ENCODE data around the gene HOXD8. TPM values are rescaled to one million over a fixed set of nuclear protein-coding genes. Genes with fewer than 3 reads are reported as not detected.
A peak's percentile ranks its signal among the peaks of the same experiment; 100 is the strongest.

HOXD8 gene
- total RNA-seq, 2 donors from 2014 or later, result not detected

DNA sequence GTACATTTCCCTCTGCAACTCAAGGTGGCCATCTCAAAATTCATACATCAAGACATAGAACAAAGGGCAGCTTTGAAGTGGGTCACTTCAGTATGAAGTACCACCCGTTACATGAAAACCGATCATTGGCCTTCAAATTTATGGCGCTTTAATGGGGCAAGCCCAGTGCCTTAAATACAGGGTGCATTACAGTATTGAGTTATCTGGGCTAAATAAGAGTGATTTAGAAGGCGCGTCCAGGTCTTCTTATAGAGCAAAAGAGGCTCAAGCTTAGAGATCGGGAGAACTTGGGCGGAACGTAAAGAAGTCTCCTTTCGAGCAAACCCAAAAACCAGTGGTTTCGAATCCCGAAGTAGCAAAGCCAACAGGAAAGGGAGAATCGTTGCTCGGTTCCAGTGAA, 34.7 kb downstream of the HOXD8 start:
- Mint-ChIP-seq H3K9me3 (peaks cover 5 to 8% of the 10 kb centered on the region in 2 donors), H3K36me3 (peaks cover 25 to 30% of the 10 kb centered on the region in 2 donors), H3K27ac (peak overlapping the region in 1 of 2 donors; percentile 88)
- no peak for ATAC-seq
- no peak for DNase-seq (ENCODE audit: low spot score in 2 of 2)

DNA sequence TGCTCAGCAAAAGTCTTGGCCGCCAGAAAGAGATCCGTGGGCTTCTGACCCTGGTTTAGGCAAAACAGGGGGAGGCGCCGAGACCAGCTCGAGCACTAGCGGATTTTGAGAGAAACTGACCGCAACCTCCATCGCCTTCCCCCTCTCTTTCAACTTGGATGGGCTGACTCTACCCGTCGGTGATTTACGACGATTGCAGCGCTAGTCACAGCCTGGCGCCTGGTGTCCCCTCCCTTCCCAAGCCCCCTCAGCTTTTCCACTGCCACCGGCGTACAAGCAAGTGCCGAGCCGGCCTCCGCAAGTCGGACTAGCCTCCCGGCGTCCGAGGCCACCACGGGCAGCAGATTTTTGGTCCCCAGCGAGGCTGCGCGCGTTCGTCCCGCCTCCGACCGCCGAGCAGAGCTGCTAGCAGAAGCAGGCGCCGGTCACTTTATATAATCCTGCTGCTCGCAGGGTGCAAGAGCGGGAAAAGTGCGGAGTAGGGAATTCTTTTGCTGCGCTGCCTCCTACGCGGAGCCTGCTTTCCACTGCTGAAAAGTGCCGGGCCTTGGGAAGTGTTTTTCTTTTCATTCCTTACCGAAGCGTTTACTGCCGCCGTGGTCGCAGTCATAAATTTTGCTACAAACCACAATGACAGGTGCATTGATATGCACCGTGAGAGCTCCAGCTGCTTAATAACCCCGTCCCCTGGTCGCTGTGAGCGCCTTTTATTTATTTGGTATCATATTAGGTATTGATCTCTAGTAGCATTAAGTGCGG, 35.3 kb downstream of the HOXD8 start:
- no peak for DNase-seq (ENCODE audit: low spot score in 2 of 2)
- peaks cover 5 to 8% of the 10 kb centered on the region in 2 donors for H3K9me3 Mint-ChIP-seq
- peak overlapping the region in 1 of 2 donors; percentile 57 for H3K27ac Mint-ChIP-seq
- peaks cover 25 to 30% of the 10 kb centered on the region in 2 donors for H3K36me3 Mint-ChIP-seq
- ATAC-seq, result no peak

DNA sequence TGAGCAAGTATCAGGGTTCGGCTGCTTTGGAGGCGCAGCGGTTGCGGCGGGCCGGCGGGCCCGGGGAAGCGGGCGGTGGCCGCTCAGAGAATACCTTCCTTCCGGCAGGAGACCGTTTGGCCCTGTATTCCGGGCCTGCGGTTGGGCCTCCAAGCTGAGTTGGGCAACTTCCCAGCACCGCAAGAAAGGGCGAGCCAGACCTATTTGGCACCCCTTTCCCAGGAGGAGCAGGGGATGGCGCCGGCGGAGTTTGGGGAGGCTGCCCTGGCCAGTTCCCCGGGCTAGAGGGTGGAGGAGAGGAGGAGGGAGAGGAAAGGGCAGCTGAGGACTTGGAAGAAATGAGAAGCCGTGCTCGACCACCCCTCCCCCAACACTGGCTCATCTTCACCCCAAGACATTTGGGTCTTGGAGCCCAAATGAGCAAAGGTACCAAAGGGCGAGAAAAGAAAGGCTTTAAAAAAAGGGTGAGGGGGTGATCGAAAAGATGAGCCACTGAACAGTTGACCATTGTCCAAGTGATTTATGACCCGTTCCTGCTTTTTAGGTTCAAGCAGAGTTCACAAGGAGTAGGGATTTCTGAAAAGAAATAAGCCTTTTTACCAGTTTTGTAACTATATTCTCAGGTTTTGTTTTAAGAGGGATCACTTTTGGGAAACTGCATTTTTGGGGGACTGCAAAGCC, 36.0 kb downstream of the HOXD8 start:
- ATAC-seq (no peak), DNase-seq (ENCODE audit: low spot score in 2 of 2) (no peak)
- peak overlapping the region in 1 of 2 donors; percentile 57 for H3K27ac Mint-ChIP-seq
- H3K36me3 Mint-ChIP-seq, result peaks cover 25 to 30% of the 10 kb centered on the region in 2 donors
- H3K9me3 Mint-ChIP-seq, result peaks cover 5 to 8% of the 10 kb centered on the region in 2 donors

- DNase-seq (ENCODE audit: low spot score in 2 of 2) (no peak), ATAC-seq (no peak)
- Mint-ChIP-seq H3K36me3 (peaks cover 20 to 25% of the 10 kb centered on the region in 2 donors), H3K9me3 (peaks cover 5 to 8% of the 10 kb centered on the region in 2 donors), H3K27ac (no peak overlapping the region)
Measured at GRCh38 chr2:176166272-176166671, 36.8 kb downstream of the HOXD8 start.

DNA sequence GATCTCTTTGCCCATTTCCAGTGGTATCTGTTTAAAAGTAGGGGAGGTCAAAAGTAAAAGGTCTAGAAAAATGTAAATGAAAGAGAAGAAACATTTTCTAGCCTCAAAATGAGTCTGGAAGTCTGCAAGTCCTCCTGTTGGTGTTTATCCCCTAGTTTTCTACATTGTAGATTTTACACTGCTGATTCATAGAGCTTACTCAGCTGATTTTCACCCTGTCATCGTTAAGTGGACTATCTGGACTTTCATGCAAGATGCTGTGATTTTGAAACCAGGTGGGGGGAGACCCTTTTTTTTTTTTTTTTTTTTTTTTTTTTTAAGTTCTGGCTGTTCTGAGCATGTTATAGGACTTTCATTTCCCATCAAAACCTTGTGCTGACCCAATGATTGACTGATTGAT, 37.9 kb downstream of the HOXD8 start:
- no peak for DNase-seq (ENCODE audit: low spot score in 2 of 2)
- Mint-ChIP-seq H3K9me3 (peaks cover 5 to 8% of the 10 kb centered on the region in 2 donors), H3K27ac (no peak overlapping the region), H3K36me3 (peaks cover 16 to 19% of the 10 kb centered on the region in 2 donors)
- ATAC-seq, result no peak

DNA sequence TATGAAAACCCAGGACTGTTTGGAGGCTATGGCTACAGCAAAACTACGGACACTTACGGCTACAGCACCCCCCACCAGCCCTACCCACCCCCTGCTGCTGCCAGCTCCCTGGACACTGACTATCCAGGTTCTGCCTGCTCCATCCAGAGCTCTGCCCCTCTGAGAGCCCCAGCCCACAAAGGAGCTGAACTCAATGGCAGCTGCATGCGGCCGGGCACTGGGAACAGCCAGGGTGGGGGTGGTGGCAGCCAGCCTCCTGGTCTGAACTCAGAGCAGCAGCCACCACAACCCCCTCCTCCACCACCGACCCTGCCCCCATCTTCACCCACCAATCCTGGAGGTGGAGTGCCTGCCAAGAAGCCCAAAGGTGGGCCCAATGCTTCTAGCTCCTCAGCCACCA, 39.7 kb downstream of the HOXD8 start:
- Mint-ChIP-seq H3K9me3 (peaks cover 1 to 2% of the 10 kb centered on the region in 2 donors), H3K27ac (no peak overlapping the region), H3K36me3 (peaks cover 3 to 8% of the 10 kb centered on the region in 2 donors)
- ATAC-seq (no peak), DNase-seq (ENCODE audit: low spot score in 2 of 2) (no peak)

GRCh38 chr2:176169711-176170110, 40.2 kb downstream of the HOXD8 start:
- DNase-seq (ENCODE audit: low spot score in 2 of 2) (no peak), ATAC-seq (no peak)
- peaks cover 0 to 6% of the 10 kb centered on the region in 2 donors for H3K36me3 Mint-ChIP-seq
- H3K27ac Mint-ChIP-seq, result no peak overlapping the region
- no peaks in the 10 kb centered on the region for H3K9me3 Mint-ChIP-seq

GRCh38 chr2:176170602-176171305, 41.2 kb downstream of the HOXD8 start:
- no peak for ATAC-seq
- H3K36me3 Mint-ChIP-seq, result peaks cover 4 to 6% of the 10 kb centered on the region in 2 donors
- H3K9me3 Mint-ChIP-seq, result no peaks in the 10 kb centered on the region
- no peak overlapping the region for H3K27ac Mint-ChIP-seq
- DNase-seq (ENCODE audit: low spot score in 2 of 2), result no peak

- ATAC-seq (no peak), DNase-seq (ENCODE audit: low spot score in 2 of 2) (no peak)
- H3K36me3 Mint-ChIP-seq, result peaks cover 6 to 11% of the 10 kb centered on the region in 2 donors
Measured at GRCh38 chr2:176171351-176172006, 42.0 kb downstream of the HOXD8 start.

GRCh38 chr2:176172007-176172894, 42.7 kb downstream of the HOXD8 start:
- ATAC-seq (no peak), DNase-seq (ENCODE audit: low spot score in 2 of 2) (peak in 1 of 2 donors; percentile 11)
- peaks cover 5 to 15% of the 10 kb centered on the region in 2 donors for H3K36me3 Mint-ChIP-seq
- peak overlapping the region in 1 of 2 donors; percentile 36 for H3K27ac Mint-ChIP-seq
- H3K9me3 Mint-ChIP-seq, result no peaks in the 10 kb centered on the region

More at GRCh38 chr2:176171351-176172006, 42.0 kb downstream of the HOXD8 start:
- no peaks in the 10 kb centered on the region for H3K9me3 Mint-ChIP-seq
- H3K27ac Mint-ChIP-seq, result no peak overlapping the region

GRCh38 chr2:176172895-176173566, 43.5 kb downstream of the HOXD8 start:
- DNase-seq (ENCODE audit: low spot score in 2 of 2) (no peak), ATAC-seq (no peak)
- Mint-ChIP-seq H3K27ac (peak overlapping the region in 1 of 2 donors; percentile 9), H3K36me3 (peaks cover 0 to 15% of the 10 kb centered on the region in 2 donors), H3K9me3 (no peaks in the 10 kb centered on the region)

DNA sequence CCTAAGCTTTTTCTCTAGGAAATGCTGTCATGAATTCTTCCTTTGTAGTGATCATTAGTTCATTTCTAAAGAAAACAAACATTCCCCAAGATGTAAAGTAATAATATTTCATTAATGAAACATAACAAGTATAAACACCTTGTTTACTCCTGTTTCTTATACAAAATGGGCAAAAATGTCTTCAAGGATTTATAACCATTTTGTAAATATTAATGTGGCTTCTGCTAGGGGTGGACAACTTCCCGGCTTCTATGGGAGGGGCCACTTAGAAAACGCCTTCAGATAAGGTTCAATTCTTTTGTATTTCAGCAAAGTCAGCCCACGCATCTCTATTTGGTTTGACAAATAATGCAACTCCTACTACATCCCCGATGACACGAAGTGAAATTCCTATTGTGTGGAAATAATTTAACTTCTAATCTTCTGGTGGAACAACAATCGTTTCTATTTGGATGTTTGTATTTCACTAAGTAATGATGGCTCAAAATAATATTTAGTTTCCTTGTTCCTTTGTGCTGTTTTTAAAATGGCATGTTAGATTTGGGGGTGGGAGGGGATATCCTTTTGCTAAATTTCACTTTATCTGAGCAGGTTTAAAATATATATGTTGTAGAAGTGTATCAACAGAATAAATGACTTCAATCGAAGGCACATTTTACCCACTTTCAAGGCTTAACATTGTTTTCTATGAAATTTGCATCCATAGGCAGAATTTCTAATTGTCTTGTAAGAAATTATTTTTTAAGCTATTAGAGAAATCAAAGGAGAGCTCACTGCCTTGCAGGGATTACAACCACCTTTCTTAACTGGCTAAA, 44.3 kb downstream of the HOXD8 start:
- ATAC-seq (no peak), DNase-seq (ENCODE audit: low spot score in 2 of 2) (no peak)
- Mint-ChIP-seq H3K27ac (no peak overlapping the region), H3K36me3 (peaks cover 0 to 15% of the 10 kb centered on the region in 2 donors), H3K9me3 (no peaks in the 10 kb centered on the region)

- no peak for ATAC-seq
- DNase-seq (ENCODE audit: low spot score in 2 of 2), result no peak
- no peak overlapping the region for H3K27ac Mint-ChIP-seq
Measured at GRCh38 chr2:176174382-176174823, 44.9 kb downstream of the HOXD8 start.

More at GRCh38 chr2:176174382-176174823, 44.9 kb downstream of the HOXD8 start:
- Mint-ChIP-seq H3K9me3 (no peaks in the 10 kb centered on the region), H3K36me3 (peaks cover 0 to 17% of the 10 kb centered on the region in 2 donors)

Data from activated naive CD4-positive, alpha-beta T cell treated with anti-CD3 and anti-CD28 coated beads, Interleukin-2, amount 50 U/mL, for 72 hours (primary cell).